ENCODE measurements around the gene DAB2. TPM values are rescaled to one million over a fixed set of nuclear protein-coding genes. Genes with fewer than 3 reads are reported as not detected.
A peak's percentile ranks its signal among the peaks of the same experiment; 100 is the strongest.

The DAB2 gene
- total RNA-seq, 1 donor from 2014 or later = 0.79 TPM

GRCh38 chr5:39440192-39440957, 15.6 kb upstream of the DAB2 start:
- FAIRE-seq = no peak
- no peaks in the 10 kb centered on the region for H3K27me3 ChIP-seq (ENCODE audit: control insufficient read depth, insufficient read depth, low read length)
- no peak overlapping the region for H3K4me3 ChIP-seq (ENCODE audit: low read depth, low read length)
- no peaks in the 10 kb centered on the region for H3K36me3 ChIP-seq (ENCODE audit: control insufficient read depth, insufficient read depth, low read length)
- TF ChIP-seq CTCF (IDR thresholded peaks at IDR 0.05; ENCODE audit: insufficient read depth, low read length, severe bottlenecking) = no peak
- no peak for DNase-seq (ENCODE audit: low read depth)

- Histone ChIP-seq H3K4me3 (ENCODE audit: low read depth, low read length) (no peak overlapping the region), H3K36me3 (ENCODE audit: control insufficient read depth, insufficient read depth, low read length) (no peaks in the 10 kb centered on the region), H3K27me3 (ENCODE audit: control insufficient read depth, insufficient read depth, low read length) (no peaks in the 10 kb centered on the region)
- DNase-seq (ENCODE audit: low read depth) (no peak), FAIRE-seq (no peak)
- TF ChIP-seq CTCF (IDR thresholded peaks at IDR 0.05; ENCODE audit: insufficient read depth, low read length, severe bottlenecking) = no peak
These were observed 14.9 kb upstream of the DAB2 start for GRCh38 chr5:39439582-39440162.

- H3K36me3 ChIP-seq (ENCODE audit: control insufficient read depth, insufficient read depth, low read length) = no peaks in the 10 kb centered on the region
- DNase-seq (ENCODE audit: low read depth) = peak; percentile 35
- FAIRE-seq = no peak
- no peaks in the 10 kb centered on the region for H3K27me3 ChIP-seq (ENCODE audit: control insufficient read depth, insufficient read depth, low read length)
- no peak for TF ChIP-seq CTCF (IDR thresholded peaks at IDR 0.05; ENCODE audit: insufficient read depth, low read length, severe bottlenecking)
- no peak overlapping the region for H3K4me3 ChIP-seq (ENCODE audit: low read depth, low read length)
These were observed 12.7 kb upstream of the DAB2 start for GRCh38 chr5:39437467-39437866.

- TF ChIP-seq CTCF (IDR thresholded peaks at IDR 0.05; ENCODE audit: insufficient read depth, low read length, severe bottlenecking) = no peak
- Histone ChIP-seq H3K27me3 (ENCODE audit: control insufficient read depth, insufficient read depth, low read length) (no peaks in the 10 kb centered on the region), H3K4me3 (ENCODE audit: low read depth, low read length) (no peak overlapping the region), H3K36me3 (ENCODE audit: control insufficient read depth, insufficient read depth, low read length) (no peaks in the 10 kb centered on the region)
- DNase-seq (ENCODE audit: low read depth) (no peak), FAIRE-seq (no peak)
These were observed 9.1 kb upstream of the DAB2 start for GRCh38 chr5:39433848-39434247.

- H3K36me3 ChIP-seq (ENCODE audit: control insufficient read depth, insufficient read depth, low read length) = no peaks in the 10 kb centered on the region
- DNase-seq (ENCODE audit: low read depth) = no peak
- TF ChIP-seq CTCF (IDR thresholded peaks at IDR 0.05; ENCODE audit: insufficient read depth, low read length, severe bottlenecking) = no peak
- no peaks in the 10 kb centered on the region for H3K27me3 ChIP-seq (ENCODE audit: control insufficient read depth, insufficient read depth, low read length)
- FAIRE-seq = no peak
- H3K4me3 ChIP-seq (ENCODE audit: low read depth, low read length) = no peak overlapping the region
These were observed 8.1 kb upstream of the DAB2 start for GRCh38 chr5:39432696-39433530.
